ENCODE results near the gene RBM28. TPM values are rescaled to one million over a fixed set of nuclear protein-coding genes. Genes with fewer than 3 reads are reported as not detected.
"Not testable (repeated sequence)": the region's sequence is repeated elsewhere in the genome, so short reads cannot be mapped to it uniquely, and the experiment has no call there.

Gene RBM28
- total and polyA plus RNA-seq, 7 donors = 22.8 to 45.0 (median 28.8) TPM

DNA sequence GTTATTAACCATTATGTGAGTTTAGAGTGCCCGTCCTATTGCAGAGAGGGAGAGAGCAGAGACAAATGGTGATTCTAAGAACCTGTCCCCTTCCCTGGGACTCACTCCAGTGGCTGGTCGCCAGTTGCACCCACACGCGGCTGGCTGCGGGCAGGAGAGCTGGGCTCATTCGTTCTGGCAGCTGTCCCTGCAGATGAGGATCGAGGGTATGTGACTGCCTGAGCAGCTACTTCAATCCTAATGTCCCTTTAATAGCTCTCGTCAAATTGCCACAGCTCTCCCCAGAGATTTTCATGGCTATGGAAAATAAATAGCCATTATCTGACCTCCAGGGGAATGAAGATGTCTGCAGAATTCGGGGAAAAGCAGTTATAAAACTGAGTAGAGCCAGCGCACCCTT lies 41.6 kb downstream of the RBM28 start:
- H3K36me3 ChIP-seq (ENCODE audit: insufficient read depth in 1 of 2, low read depth in 1 of 2) = peaks cover 5 to 55% of the 10 kb centered on the region in 2 donors
- no peaks in the 10 kb centered on the region for H3K4me1 ChIP-seq
- intact Hi-C loops (cut with DNase I) = no loop called here
- DNase-seq = no peak
- no peak overlapping the region for H3K4me3 ChIP-seq
- no peaks in the 10 kb centered on the region for H3K9me3 ChIP-seq
- H3K27ac ChIP-seq = no peak overlapping the region
- no peak for ATAC-seq
- H3K27me3 ChIP-seq (ENCODE audit: insufficient read depth in 3 of 3, low read length in 2 of 3) = no peaks in the 10 kb centered on the region
- TF ChIP-seq, protein P1, sequence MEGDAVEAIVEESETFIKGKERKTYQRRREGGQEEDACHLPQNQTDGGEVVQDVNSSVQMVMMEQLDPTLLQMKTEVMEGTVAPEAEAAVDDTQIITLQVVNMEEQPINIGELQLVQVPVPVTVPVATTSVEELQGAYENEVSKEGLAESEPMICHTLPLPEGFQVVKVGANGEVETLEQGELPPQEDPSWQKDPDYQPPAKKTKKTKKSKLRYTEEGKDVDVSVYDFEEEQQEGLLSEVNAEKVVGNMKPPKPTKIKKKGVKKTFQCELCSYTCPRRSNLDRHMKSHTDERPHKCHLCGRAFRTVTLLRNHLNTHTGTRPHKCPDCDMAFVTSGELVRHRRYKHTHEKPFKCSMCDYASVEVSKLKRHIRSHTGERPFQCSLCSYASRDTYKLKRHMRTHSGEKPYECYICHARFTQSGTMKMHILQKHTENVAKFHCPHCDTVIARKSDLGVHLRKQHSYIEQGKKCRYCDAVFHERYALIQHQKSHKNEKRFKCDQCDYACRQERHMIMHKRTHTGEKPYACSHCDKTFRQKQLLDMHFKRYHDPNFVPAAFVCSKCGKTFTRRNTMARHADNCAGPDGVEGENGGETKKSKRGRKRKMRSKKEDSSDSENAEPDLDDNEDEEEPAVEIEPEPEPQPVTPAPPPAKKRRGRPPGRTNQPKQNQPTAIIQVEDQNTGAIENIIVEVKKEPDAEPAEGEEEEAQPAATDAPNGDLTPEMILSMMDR (IDR thresholded peaks at IDR 0.05) = no peak
- WGBS, 3 donors = 33 to 60% (median 37%) methylated on average over 10 of the region's 10 CpGs

- H3K4me1 ChIP-seq = no peaks in the 10 kb centered on the region
- H3K9me3 ChIP-seq = no peaks in the 10 kb centered on the region
- intact Hi-C loops (cut with DNase I) = no loop called here
- H3K27ac ChIP-seq = no peak overlapping the region
- no peak for DNase-seq
- ATAC-seq = no peak
- no peaks in the 10 kb centered on the region for H3K27me3 ChIP-seq (ENCODE audit: insufficient read depth in 3 of 3, low read length in 2 of 3)
- TF ChIP-seq, protein P1 (IDR thresholded peaks at IDR 0.05) = no peak
- H3K4me3 ChIP-seq = no peak overlapping the region
- 58 to 63% (median 59%) methylated on average over 7 of the region's 7 CpGs for WGBS, 3 donors
- peaks cover 0 to 25% of the 10 kb centered on the region in 2 donors for H3K36me3 ChIP-seq (ENCODE audit: insufficient read depth in 1 of 2, low read depth in 1 of 2)
Observed at GRCh38 chr7:128299109-128299607, 44.5 kb downstream of the RBM28 start.

GRCh38 chr7:128298004-128298403 lies 45.7 kb downstream of the RBM28 start:
- ATAC-seq; H3K4me3 ChIP-seq; H3K27ac ChIP-seq; H3K27me3 ChIP-seq (ENCODE audit: insufficient read depth in 3 of 3, low read length in 2 of 3); H3K4me1 ChIP-seq; DNase-seq; H3K9me3 ChIP-seq; intact Hi-C loops (cut with DNase I): not testable (repeated sequence)
- peaks cover 0 to 14% of the 10 kb centered on the region in 2 donors for H3K36me3 ChIP-seq (ENCODE audit: insufficient read depth in 1 of 2, low read depth in 1 of 2)
- WGBS, 3 donors = 77 to 93% (median 92%) methylated on average over 5 of the region's 7 CpGs

GRCh38 chr7:128287556-128287955 lies 56.2 kb downstream of the RBM28 start:
- H3K36me3 ChIP-seq (ENCODE audit: insufficient read depth in 1 of 2, low read depth in 1 of 2) = peaks cover 3 to 11% of the 10 kb centered on the region in 2 donors
- 90 to 92% (median 91%) methylated on average over 4 of the region's 4 CpGs for WGBS, 3 donors

DNA sequence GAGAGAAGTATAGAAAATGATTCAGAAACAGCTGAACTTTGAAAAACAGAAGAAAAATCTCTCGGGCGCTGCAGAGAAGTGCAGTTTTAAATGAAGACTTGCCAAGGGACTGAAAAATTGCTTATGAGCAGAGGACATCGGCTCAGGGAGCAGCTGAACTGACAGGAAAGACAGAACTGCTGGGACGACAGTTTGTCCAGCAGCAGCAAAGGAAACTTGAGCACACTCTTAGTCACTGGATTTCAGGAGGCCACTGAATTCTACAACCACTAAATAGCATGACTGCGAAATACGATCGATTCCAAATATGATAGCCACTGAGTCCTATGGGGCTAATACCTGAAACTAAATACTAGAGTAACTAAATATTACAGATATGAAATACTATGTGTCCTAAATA lies 59.6 kb downstream of the RBM28 start:
- Histone ChIP-seq H3K4me3 (no peak overlapping the region), H3K27ac (no peak overlapping the region), H3K4me1 (no peaks in the 10 kb centered on the region), H3K27me3 (ENCODE audit: insufficient read depth in 3 of 3, low read length in 2 of 3) (no peaks in the 10 kb centered on the region), H3K9me3 (peaks cover 9% of the 10 kb centered on the region), H3K36me3 (ENCODE audit: insufficient read depth in 1 of 2, low read depth in 1 of 2) (peaks cover 3 to 7% of the 10 kb centered on the region in 2 donors)
- intact Hi-C loops (cut with DNase I) = no loop called here
- WGBS, 3 donors = 55 to 69% (median 60%) methylated on average over 7 of the region's 7 CpGs
- TF ChIP-seq, protein P1 (IDR thresholded peaks at IDR 0.05) = no peak
- ATAC-seq (no peak), DNase-seq (no peak)

More at GRCh38 chr7:128287556-128287955, 56.2 kb downstream of the RBM28 start:
- Histone ChIP-seq H3K4me3 (no peak overlapping the region), H3K4me1 (no peaks in the 10 kb centered on the region), H3K27ac (no peak overlapping the region), H3K9me3 (no peaks in the 10 kb centered on the region), H3K27me3 (ENCODE audit: insufficient read depth in 3 of 3, low read length in 2 of 3) (no peaks in the 10 kb centered on the region)
- ATAC-seq (no peak), DNase-seq (no peak)
- intact Hi-C loops (cut with DNase I) = no loop called here
- TF ChIP-seq, protein P1 (IDR thresholded peaks at IDR 0.05) = no peak
